SJCRH30 (cell line): ENCODE data around the gene EDEM2. TPM values are rescaled to one million over a fixed set of nuclear protein-coding genes. Genes with fewer than 3 reads are reported as not detected.
A peak's percentile ranks its signal among the peaks of the same experiment; 100 is the strongest.
"Not testable (repeated sequence)": the region's sequence is repeated elsewhere in the genome, so short reads cannot be mapped to it uniquely, and the experiment has no call there.

Experiments used
- DNase-seq, 2 experiments: peaks; one replicate each; pipeline ENCODE4 v3.0.0-alpha.2; 2015 to 2020
- H3K27ac ChIP-seq: fragments of 250-450 bp; sonication (Bioruptor Pico); 2 replicates; pipeline ENCODE4 v1.5.1; 2020; ENCODE audit warnings: mild to moderate bottlenecking, moderate library complexity
- H3K27me3 ChIP-seq: fragments of 250-450 bp; sonication (Bioruptor Pico); 2 replicates; pipeline ENCODE4 v1.5.1; 2020; ENCODE audit warnings: mild to moderate bottlenecking, moderate library complexity
- H3K36me3 ChIP-seq: fragments of 250-450 bp; sonication (Bioruptor Pico); 2 replicates; pipeline ENCODE4 v1.5.1; 2020; ENCODE audit warnings: mild to moderate bottlenecking, moderate library complexity
- H3K4me1 ChIP-seq: fragments of 250-450 bp; sonication (Bioruptor Pico); 2 replicates; pipeline ENCODE4 v1.5.1; 2020; ENCODE audit warnings: mild to moderate bottlenecking, moderate library complexity
- H3K4me3 ChIP-seq: fragments of 250-450 bp; sonication (Bioruptor Pico); 2 replicates; pipeline ENCODE4 v1.5.1; 2020; ENCODE audit warnings: mild to moderate bottlenecking, moderate library complexity
- H3K9me3 ChIP-seq: fragments of 250-450 bp; sonication (Bioruptor Pico); replicated peaks from 2 replicates; pipeline ENCODE4 v1.5.1; 2020; ENCODE audit warnings: mild to moderate bottlenecking, moderate library complexity
- total RNA-seq: library from RNA; depleted of rRNA; stranded (reverse); fragments of >200 nt; shearing (Covaris generic); gene quantifications from 2 replicates; pipeline ENCODE4 v1.2.3, GENCODE V29; 2014

EDEM2 gene
- total RNA-seq, 1 experiment from 2014 or later: 19.2 TPM

DNA sequence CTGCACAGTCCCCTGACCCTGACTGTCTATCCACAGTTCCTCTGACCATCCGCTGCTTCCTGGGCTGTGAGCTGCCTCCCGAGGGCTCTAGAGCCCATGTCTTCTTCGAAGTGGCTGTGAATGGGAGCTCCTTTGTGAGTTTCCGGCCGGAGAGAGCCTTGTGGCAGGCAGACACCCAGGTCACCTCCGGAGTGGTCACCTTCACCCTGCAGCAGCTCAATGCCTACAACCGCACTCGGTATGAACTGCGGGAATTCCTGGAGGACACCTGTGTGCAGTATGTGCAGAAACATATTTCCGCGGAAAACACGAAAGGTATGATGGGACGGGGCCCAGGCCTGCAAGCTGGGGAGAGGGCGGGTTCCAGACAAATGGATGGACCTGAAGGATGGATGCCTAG lies 29.0 kb upstream of the EDEM2 start:
- Histone ChIP-seq H3K36me3 (no peaks in the 10 kb centered on the region), H3K4me3 (no peak overlapping the region), H3K27ac (no peak overlapping the region), H3K27me3 (no peaks in the 10 kb centered on the region), H3K4me1 (no peaks in the 10 kb centered on the region), H3K9me3 (no peaks in the 10 kb centered on the region)
- DNase-seq: no peak

DNA sequence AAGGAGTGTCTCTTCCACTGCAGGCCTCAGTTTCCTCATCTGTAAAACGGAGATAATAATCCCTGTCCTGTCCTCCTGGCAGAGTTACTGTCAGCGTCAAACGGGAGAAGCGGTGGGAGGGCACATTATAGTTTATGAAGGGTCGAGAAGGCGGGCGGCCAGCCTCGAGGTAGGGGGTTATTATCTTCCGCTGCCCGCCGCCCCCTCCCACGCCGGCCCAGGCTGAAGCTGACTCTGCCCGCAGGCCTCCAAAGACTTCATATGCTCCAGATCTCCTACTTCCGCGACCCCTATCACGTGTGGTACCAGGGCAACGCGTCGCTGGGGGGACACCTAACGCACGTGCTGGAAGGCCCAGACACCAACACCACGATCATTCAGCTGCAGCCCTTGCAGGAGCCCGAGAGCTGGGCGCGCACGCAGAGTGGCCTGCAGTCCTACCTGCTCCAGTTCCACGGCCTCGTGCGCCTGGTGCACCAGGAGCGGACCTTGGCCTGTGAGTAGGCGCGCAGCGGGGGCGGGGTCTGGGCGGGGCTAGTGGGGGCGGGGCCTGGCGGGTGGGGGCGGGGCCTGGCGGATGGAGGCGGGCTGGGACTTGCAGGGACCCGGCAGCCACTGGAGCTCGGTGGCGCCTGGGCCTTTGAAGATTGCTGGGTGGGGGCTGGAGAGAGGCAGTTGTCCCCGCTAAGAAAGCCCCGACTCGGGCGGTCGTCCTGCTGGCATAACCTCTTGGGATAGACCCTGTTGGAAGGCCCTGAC lies 27.5 kb upstream of the EDEM2 start:
- no peak for DNase-seq
- Histone ChIP-seq H3K4me3 (no peak overlapping the region), H3K36me3 (no peaks in the 10 kb centered on the region), H3K9me3 (no peaks in the 10 kb centered on the region), H3K27ac (no peak overlapping the region), H3K27me3 (no peaks in the 10 kb centered on the region), H3K4me1 (no peaks in the 10 kb centered on the region)

- H3K27me3 ChIP-seq: no peaks in the 10 kb centered on the region
- H3K4me3 ChIP-seq: no peak overlapping the region
- H3K27ac ChIP-seq: no peak overlapping the region
- no peaks in the 10 kb centered on the region for H3K9me3 ChIP-seq
- no peaks in the 10 kb centered on the region for H3K4me1 ChIP-seq
- H3K36me3 ChIP-seq: no peaks in the 10 kb centered on the region
- DNase-seq: no peak
Measured at GRCh38 chr20:35173576-35174192, 26.5 kb upstream of the EDEM2 start.

DNA sequence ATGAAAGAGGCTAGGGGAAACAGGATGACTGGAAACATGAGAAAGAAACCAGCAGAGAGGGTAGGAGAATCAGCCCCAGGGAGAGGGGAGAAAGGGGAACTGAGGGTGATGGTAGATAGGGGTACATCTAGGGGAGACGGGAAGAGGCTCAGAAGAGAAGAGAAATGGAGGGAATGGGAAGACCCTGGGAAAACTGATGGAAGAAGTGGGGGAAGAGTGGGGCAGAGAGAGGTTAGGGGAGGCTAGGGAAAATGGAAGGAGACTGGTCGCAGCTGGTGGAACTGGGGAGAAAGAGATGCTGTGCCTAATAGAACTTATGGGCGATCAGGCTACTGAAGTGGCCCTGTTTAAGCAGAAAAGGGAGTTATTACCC lies 25.3 kb upstream of the EDEM2 start:
- no peak for DNase-seq
- Histone ChIP-seq H3K4me1 (no peaks in the 10 kb centered on the region), H3K27ac (no peak overlapping the region), H3K9me3 (no peaks in the 10 kb centered on the region), H3K4me3 (peak overlapping the region; percentile 50), H3K36me3 (no peaks in the 10 kb centered on the region), H3K27me3 (no peaks in the 10 kb centered on the region)

- Histone ChIP-seq H3K9me3 (no peaks in the 10 kb centered on the region), H3K4me1 (no peaks in the 10 kb centered on the region), H3K4me3 (peak within 1 kb of the TSS; percentile 50), H3K27ac (no peak within 1 kb of the TSS), H3K27me3 (no peaks in the 10 kb centered on the region), H3K36me3 (no peaks in the 10 kb centered on the region)
- peak; percentile 82 to 88 for DNase-seq
Measured at GRCh38 chr20:35171753-35172433, 24.8 kb upstream of the EDEM2 start, which contains the start of gene PROCR. PROCR (plus strand) TSS chr20:35172072; CDS start chr20:35172155, 83 bp downstream.

- Histone ChIP-seq H3K9me3 (no peaks in the 10 kb centered on the region), H3K27me3 (no peaks in the 10 kb centered on the region), H3K27ac (no peak overlapping the region), H3K36me3 (no peaks in the 10 kb centered on the region), H3K4me1 (peaks cover 2% of the 10 kb centered on the region; the same call in 1 of the 2 replicates), H3K4me3 (peak overlapping the region; percentile 50)
- no peak for DNase-seq
Measured at GRCh38 chr20:35171438-35171752, 24.3 kb upstream of the EDEM2 start.

- not testable (repeated sequence) for H3K4me3 ChIP-seq, H3K27ac ChIP-seq, H3K9me3 ChIP-seq, DNase-seq, H3K4me1 ChIP-seq, H3K27me3 ChIP-seq, H3K36me3 ChIP-seq
Measured at GRCh38 chr20:35168701-35169409, 21.7 kb upstream of the EDEM2 start.

GRCh38 chr20:35167787-35168186 lies 20.7 kb upstream of the EDEM2 start:
- DNase-seq: no peak
- H3K27ac ChIP-seq: no peak overlapping the region
- no peaks in the 10 kb centered on the region for H3K36me3 ChIP-seq
- peaks cover 6% of the 10 kb centered on the region; the same call in 1 of the 2 replicates for H3K4me1 ChIP-seq
- H3K27me3 ChIP-seq: no peaks in the 10 kb centered on the region
- H3K4me3 ChIP-seq: no peak overlapping the region
- peaks cover 3% of the 10 kb centered on the region; the same call in 1 of the 2 replicates for H3K9me3 ChIP-seq

DNA sequence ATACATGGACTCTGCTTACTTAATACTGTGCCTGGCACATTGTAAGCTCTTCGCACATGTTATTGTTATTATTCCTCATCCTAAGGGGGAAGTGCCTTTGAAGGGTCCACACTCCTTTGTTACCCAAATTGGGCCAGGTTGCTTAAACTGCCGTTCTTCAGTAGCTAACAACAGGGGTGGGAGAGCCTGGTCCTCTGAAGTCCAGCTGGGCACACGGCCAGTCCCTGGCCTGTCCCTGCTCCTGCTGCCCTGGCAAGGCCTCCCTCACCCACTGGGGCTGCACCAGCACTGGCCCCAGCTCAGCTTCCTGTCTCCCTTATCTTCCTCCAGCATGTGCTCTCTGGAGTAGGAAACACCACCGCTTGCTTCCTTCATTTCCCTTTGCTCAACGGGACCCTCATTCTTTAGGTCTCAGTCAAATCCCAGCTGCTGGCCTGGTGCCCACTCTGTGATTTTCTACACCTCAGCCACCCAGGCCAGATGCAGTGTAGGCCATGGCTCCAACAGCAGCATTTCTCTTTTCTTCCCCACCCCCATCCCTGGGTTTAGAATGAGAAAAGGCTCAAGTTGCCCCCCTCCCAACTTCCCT lies 19.2 kb upstream of the EDEM2 start:
- Histone ChIP-seq H3K4me1 (peaks cover 6% of the 10 kb centered on the region; the same call in 1 of the 2 replicates), H3K27me3 (no peaks in the 10 kb centered on the region), H3K27ac (no peak overlapping the region), H3K36me3 (no peaks in the 10 kb centered on the region), H3K4me3 (no peak overlapping the region), H3K9me3 (peaks cover 3% of the 10 kb centered on the region; the same call in 1 of the 2 replicates)
- peak; percentile 55 to 75 for DNase-seq

- no peak overlapping the region for H3K4me3 ChIP-seq
- peaks cover 3% of the 10 kb centered on the region; the same call in 1 of the 2 replicates for H3K9me3 ChIP-seq
- no peaks in the 10 kb centered on the region for H3K27me3 ChIP-seq
- H3K4me1 ChIP-seq: peaks cover 6% of the 10 kb centered on the region; the same call in 1 of the 2 replicates
- no peak for DNase-seq
- no peak overlapping the region for H3K27ac ChIP-seq
- no peaks in the 10 kb centered on the region for H3K36me3 ChIP-seq
Measured at GRCh38 chr20:35165221-35166185, 18.4 kb upstream of the EDEM2 start.

DNA sequence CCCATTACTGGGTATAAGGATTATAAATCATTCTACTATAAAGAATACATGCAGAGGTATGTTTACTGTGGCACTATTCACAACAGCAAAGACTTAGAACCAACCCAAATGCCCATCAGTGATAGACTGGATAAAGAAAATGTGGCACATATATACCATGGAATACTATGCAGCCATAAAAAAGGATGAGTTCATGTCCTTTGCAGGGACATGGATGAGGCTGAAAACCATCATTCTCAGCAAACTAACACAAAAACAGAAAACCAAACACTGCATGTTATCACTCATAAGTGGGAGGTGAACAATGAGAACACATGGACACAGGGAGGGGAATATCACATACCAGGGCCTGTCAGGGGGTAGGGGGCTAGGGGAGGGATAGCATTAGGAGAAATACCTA lies 17.4 kb upstream of the EDEM2 start:
- H3K9me3 ChIP-seq, H3K4me1 ChIP-seq, H3K4me3 ChIP-seq, H3K27ac ChIP-seq, H3K36me3 ChIP-seq, DNase-seq, H3K27me3 ChIP-seq: not testable (repeated sequence)

GRCh38 chr20:35160341-35160740 lies 13.2 kb upstream of the EDEM2 start:
- H3K27ac ChIP-seq, H3K9me3 ChIP-seq, H3K36me3 ChIP-seq, H3K27me3 ChIP-seq, H3K4me1 ChIP-seq, H3K4me3 ChIP-seq, DNase-seq: not testable (repeated sequence)

DNA sequence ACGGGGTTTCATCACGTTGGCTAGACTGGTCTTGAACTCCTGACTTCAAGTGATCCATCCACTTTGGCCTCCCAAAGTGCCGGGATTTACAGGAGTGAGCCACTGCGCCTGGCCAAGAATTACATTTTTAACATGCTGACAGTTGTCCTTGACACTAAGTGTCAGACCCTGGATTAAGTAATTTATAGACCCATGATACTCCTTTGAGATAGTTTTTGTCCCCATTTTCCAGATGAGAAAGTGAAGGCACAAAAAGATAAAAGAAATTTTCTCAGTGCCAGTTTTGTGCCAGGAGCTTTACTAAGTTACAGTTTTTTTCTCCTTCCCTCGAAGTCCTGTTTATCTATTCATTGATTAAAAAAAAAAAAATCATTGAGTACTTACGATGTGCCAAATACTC lies 9.8 kb upstream of the EDEM2 start:
- H3K36me3 ChIP-seq: no peaks in the 10 kb centered on the region
- DNase-seq: no peak
- no peaks in the 10 kb centered on the region for H3K9me3 ChIP-seq
- no peak overlapping the region for H3K27ac ChIP-seq
- no peaks in the 10 kb centered on the region for H3K4me1 ChIP-seq
- no peaks in the 10 kb centered on the region for H3K27me3 ChIP-seq
- H3K4me3 ChIP-seq: no peak overlapping the region

DNA sequence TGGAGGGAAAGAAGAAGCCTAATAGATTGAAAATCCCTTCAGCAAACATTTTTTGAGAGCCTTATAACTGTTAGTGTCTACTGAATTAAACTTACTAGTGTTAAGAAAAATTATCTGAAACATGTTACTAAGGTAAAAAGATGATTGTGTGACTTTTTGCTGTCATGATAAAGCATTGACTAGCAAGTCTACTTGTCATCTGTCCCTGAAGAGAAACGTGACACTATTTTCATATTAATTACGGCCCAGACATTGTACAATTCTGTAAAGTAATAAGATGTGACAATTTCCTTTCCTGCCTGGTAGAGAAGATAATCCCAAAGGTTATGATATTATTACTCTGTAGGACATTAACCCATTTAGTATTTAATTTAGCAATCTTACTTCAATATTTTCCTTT lies 8.8 kb upstream of the EDEM2 start:
- H3K27ac ChIP-seq: no peak overlapping the region
- no peaks in the 10 kb centered on the region for H3K9me3 ChIP-seq
- no peak for DNase-seq
- no peaks in the 10 kb centered on the region for H3K27me3 ChIP-seq
- H3K4me3 ChIP-seq: no peak overlapping the region
- no peaks in the 10 kb centered on the region for H3K36me3 ChIP-seq
- no peaks in the 10 kb centered on the region for H3K4me1 ChIP-seq
